C4-2B (cell line): ENCODE results near the gene IQCM.

Experiments
- H3K27ac ChIP-seq: fragments of 450-650 bp; 2 replicates; pipeline ENCODE4 v1.5.1; 2017
- CTCF ChIP-seq: fragments of 450-650 bp; conservative IDR thresholded peaks from 2 replicates; pipeline ENCODE4 v1.5.1; 2017; ENCODE audit warnings: mild to moderate bottlenecking
- ZFX ChIP-seq: fragments of 450-650 bp; IDR thresholded peaks from 2 replicates; pipeline ENCODE4 v1.6.1; 2017

Gene IQCM, protein sequence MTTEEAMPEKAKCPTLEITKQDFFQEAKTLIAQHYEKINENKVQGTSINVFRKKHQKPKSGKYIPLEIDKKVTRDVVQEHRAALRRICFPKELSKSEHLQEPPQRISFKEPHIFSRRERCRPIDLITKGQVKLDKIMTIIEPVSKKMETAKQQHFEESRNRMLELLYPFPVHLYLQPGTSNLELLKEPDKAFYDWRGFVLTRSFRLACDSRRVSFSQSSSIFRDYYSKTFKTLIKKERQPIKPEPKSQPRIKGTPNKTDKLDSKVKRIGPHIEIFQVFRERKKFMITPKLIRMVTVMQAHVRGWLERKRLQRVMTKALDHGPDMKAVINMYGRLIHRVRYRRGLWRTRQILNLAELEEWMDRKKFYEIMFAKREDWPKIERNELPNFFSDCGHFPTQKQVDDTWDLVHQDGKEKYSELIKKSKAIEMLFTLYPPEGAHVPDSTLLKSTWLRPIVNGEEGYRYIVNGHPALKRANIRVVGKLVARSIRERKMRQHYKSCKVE

DNA sequence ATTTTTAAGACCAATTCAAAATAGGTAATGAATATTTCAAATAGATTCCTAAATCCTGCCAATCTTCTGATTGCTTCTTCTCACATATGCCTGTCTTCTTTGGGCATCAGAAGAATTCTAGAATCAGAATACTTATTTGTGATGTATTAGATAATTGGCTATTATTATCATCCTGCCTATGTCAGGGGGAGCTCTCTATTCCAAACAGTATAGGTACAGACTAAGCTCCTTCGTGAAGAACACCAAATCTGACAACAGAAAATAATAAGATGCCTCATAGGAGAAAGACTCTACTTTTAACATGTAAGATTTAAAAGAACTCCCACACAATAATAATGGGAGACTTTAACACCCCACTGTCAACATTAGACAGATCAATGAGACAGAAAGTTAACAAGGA is at the start of gene IQCM:
Gene IQCM (minus strand): TSS at position 101 of the 400 bp plus-strand sequence. CDS start 73,152 bp downstream, outside the sequence.
- TF ChIP-seq ZFX (no peak), CTCF (no peak)
- no peak within 1 kb of the TSS for H3K27ac ChIP-seq

- H3K27ac ChIP-seq: no peak overlapping the region
- TF ChIP-seq ZFX (no peak), CTCF (no peak)
These were observed 41.8 kb upstream of the IQCM start for GRCh38 chr4:149857446-149857845.

DNA sequence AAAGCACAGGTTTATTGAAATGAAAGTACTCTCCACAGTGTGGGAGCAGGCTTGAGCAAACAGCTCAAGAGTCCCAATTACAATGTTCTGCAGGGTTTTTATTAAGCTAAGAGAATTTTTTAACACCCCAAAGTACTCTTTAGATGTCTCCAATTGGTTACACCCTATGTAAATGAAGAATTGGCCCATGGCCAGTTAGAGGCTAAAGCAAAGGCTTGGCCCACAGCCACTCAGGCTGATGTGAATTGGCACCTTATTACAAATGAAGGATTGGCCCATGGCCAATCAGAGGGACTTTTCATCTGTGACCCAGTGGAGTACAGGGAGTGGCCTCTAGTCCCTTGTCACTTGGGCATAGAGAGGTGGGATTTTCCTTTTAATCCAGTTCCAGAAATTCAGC is 30.1 kb upstream of the IQCM start:
- no peak overlapping the region for H3K27ac ChIP-seq
- TF ChIP-seq CTCF (no peak), ZFX (no peak)

DNA sequence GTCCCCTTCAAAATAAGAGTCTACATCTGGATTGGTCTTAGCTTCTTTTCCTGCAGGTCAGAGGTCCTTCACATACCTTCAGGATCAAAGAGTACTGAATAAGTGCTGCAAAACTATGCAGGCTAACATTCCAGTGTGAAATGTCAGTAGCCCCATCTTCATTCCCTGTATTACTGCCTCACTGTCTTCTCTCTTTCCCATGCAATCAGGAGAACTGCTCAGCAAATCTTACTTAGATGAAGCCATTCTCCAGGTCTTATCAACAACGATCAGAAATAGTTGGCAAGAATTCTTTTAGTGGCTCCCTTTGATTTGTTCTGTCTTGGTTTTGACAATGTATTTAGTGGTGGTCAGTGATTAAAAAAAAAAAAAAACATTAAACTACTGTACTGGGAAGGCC is 26.0 kb upstream of the IQCM start:
- H3K27ac ChIP-seq: no peak overlapping the region
- TF ChIP-seq CTCF (no peak), ZFX (no peak)

GRCh38 chr4:149838036-149838435 is 22.4 kb upstream of the IQCM start:
- no peak overlapping the region for H3K27ac ChIP-seq
- TF ChIP-seq ZFX (no peak), CTCF (no peak)

DNA sequence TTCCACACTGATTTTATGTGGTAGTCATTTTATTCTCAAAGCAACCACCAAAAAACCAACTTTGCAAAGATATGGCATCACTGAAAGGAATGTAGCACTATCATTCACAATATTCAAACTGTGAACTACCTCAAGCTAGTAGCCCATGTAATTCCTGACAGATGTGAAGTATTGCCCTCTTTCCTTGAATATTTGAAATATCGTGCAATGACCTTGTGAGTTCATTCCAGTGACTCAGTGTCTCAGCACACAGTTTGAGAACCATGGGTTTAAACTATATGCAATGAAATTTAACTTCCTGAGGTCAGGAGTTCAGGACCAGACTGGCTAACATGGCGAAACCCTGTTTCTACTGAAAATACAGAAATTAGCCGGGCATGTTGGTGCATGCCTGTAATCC is 20.9 kb upstream of the IQCM start:
- TF ChIP-seq CTCF (no peak), ZFX (no peak)
- H3K27ac ChIP-seq: no peak overlapping the region

DNA sequence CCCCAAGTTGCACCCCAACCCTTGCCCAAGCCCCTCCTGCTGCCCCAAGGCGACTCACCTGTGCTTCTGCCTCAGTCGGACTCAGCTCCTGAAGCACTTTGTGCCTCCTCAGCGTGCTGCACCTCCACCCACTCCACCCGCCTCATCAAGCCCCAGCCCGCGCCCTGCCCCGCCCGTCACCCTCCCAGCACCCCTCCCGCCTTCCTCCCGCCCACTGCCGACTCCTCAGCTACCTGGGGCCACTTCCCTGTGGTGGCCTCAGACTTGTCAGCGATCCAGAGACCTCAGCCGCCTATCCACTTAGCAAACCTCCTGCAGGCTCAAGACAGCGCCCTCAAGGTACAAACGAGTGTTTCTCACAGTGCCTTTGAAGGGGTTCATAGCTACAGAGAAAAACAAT is 19.6 kb upstream of the IQCM start:
- no peak overlapping the region for H3K27ac ChIP-seq
- no peak for TF ChIP-seq ZFX
- no peak for TF ChIP-seq CTCF
